Measurements from ENCODE around the gene SHANK2. TPM values are rescaled to one million over a fixed set of nuclear protein-coding genes. Genes with fewer than 3 reads are reported as not detected.

The SHANK2 gene
- total RNA-seq, 2 donors from 2014 or later = 44.4 to 94.9 TPM

DNA sequence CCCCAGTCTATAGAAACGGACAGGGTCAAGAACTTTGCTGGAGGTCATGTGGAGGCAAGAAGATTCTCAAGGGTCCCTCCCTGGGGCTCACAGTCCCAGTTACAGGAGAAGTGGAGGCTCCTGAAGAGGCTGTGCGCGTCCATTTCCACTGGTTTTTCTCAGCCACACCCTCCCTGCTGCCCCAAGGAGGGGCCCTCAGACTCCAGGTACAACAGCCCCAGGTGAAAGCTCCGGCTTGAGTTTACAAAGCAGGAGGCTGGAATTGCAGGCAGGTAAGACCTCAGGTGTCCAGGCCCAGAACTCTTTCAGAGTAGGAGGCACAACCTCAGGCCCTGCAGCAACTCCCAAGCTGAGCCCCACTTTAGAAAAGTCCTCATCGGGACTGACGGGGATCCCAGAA lies 3.1 kb downstream of the SHANK2 start:
- no peak overlapping the region for H3K4me3 ChIP-seq
- no peak overlapping the region for H3K27ac ChIP-seq
- TF ChIP-seq POLR2A (IDR thresholded peaks at IDR 0.05) (no peak), CTCF (IDR thresholded peaks at IDR 0.05) (no peak)
- intact Hi-C loops (cut with DNase I) = no loop called here
- no peak for DNase-seq
- ATAC-seq = no peak
- no peaks in the 10 kb centered on the region for H3K27me3 ChIP-seq
- peaks cover 42% of the 10 kb centered on the region for H3K4me1 ChIP-seq
- H3K36me3 ChIP-seq (replicated peaks in 1 of 2; ENCODE audit: insufficient read depth in 1 of 2, low read depth in 2 of 2) = no peaks in the 10 kb centered on the region
- H3K9me3 ChIP-seq = no peaks in the 10 kb centered on the region
- 71 to 83% methylated on average over 5 to 6 of the region's 6 CpGs for WGBS, 2 donors

- ATAC-seq = no peak
- WGBS, 2 donors = 72 to 75% methylated on average over 9 of the region's 9 CpGs
- H3K4me1 ChIP-seq = peaks cover 35% of the 10 kb centered on the region
- H3K9me3 ChIP-seq = no peaks in the 10 kb centered on the region
- H3K27me3 ChIP-seq = no peaks in the 10 kb centered on the region
- no peak overlapping the region for H3K4me3 ChIP-seq
- no peaks in the 10 kb centered on the region for H3K36me3 ChIP-seq (replicated peaks in 1 of 2; ENCODE audit: insufficient read depth in 1 of 2, low read depth in 2 of 2)
- no peak for TF ChIP-seq CTCF (IDR thresholded peaks at IDR 0.05)
- TF ChIP-seq POLR2A (IDR thresholded peaks at IDR 0.05) = no peak
- peak in 1 of 4 donors; percentile 7 for DNase-seq
- intact Hi-C loops (cut with DNase I) = no loop called here
- peak overlapping the region in 2 of 4 donors; percentile 53 to 57 for H3K27ac ChIP-seq
Observed at GRCh38 chr11:71248656-71249055, 3.7 kb downstream of the SHANK2 start.

DNA sequence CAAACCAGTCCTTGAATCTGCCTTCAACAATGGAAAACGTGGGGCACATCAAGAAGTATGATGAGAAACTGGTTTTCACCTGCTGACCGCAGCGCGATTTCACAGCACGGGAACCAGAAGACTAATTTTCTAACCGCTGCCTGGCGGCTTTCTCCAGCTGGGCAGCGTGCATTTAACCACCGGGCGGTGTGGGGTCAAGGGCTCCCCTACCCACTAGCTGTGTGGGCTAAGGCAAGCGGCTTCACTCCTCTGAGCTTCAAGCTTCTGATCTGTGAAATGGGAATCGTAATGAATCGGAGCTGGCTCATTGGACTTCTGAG lies 4.2 kb downstream of the SHANK2 start:
- Histone ChIP-seq H3K27me3 (no peaks in the 10 kb centered on the region), H3K36me3 (replicated peaks in 1 of 2; ENCODE audit: insufficient read depth in 1 of 2, low read depth in 2 of 2) (no peaks in the 10 kb centered on the region), H3K9me3 (no peaks in the 10 kb centered on the region), H3K27ac (peak overlapping the region in 2 of 4 donors; percentile 53 to 57), H3K4me3 (no peak overlapping the region), H3K4me1 (peaks cover 31% of the 10 kb centered on the region)
- no peak for TF ChIP-seq CTCF (IDR thresholded peaks at IDR 0.05)
- TF ChIP-seq POLR2A (IDR thresholded peaks at IDR 0.05) = no peak
- intact Hi-C loops (cut with DNase I) = no loop called here
- WGBS, 2 donors = 88% methylated on average over 13 of the region's 13 CpGs
- DNase-seq (peak in 1 of 4 donors; percentile 11), ATAC-seq (no peak)

DNA sequence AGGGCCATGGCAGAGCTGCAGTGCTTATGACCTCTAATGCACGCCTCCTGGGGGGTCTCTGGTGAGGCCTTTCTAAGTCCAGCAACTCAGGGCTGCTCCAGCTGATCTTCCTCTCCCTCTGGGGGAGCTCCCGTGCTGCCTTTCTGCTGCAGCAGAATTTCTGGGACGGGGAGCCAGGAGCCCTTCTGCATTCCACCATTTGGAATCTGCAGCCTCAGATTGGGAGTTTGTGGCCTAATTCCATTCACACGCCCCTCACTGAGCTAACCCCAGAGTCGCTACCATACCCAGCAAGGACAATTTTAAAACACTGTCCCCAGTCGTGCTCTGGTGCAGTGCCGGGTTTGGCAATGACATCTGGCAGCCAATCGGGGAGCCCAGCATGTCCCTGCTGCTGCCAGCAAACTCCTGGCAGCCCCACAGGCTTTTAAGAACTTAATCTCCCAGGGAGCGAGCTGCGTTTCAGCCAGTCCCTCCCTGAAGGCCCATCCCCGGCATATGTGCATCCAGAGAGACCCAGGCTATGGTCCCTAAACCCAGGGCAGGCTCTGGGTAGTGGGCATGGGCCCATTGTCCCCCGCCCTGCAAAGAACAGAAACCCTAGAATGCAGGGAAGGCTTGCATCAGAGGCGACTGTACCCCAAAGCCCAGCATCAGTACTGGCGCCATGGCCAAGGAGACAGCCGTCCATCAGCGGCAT lies 4.7 kb downstream of the SHANK2 start:
- no peaks in the 10 kb centered on the region for H3K36me3 ChIP-seq (replicated peaks in 1 of 2; ENCODE audit: insufficient read depth in 1 of 2, low read depth in 2 of 2)
- peak overlapping the region in 2 of 4 donors; percentile 53 to 57 for H3K27ac ChIP-seq
- H3K4me1 ChIP-seq = peaks cover 27% of the 10 kb centered on the region
- DNase-seq (peak in 3 of 4 donors; percentile 43 to 57 (median 49)), ATAC-seq (no peak)
- no peaks in the 10 kb centered on the region for H3K27me3 ChIP-seq
- no peaks in the 10 kb centered on the region for H3K9me3 ChIP-seq
- 56 to 71% methylated on average over 8 to 15 of the region's 16 CpGs for WGBS, 2 donors
- H3K4me3 ChIP-seq = no peak overlapping the region
- intact Hi-C loops (cut with DNase I) = no loop called here
- TF ChIP-seq POLR2A (IDR thresholded peaks at IDR 0.05) (no peak), CTCF (IDR thresholded peaks at IDR 0.05) (no peak)

- Histone ChIP-seq H3K27ac (no peak overlapping the region), H3K4me1 (peaks cover 30% of the 10 kb centered on the region), H3K27me3 (no peaks in the 10 kb centered on the region), H3K9me3 (no peaks in the 10 kb centered on the region), H3K4me3 (no peak overlapping the region), H3K36me3 (replicated peaks in 1 of 2; ENCODE audit: insufficient read depth in 1 of 2, low read depth in 2 of 2) (no peaks in the 10 kb centered on the region)
- WGBS, 2 donors = 54 to 73% methylated on average over 3 of the region's 3 CpGs
- no peak for ATAC-seq
- no peak for DNase-seq
- no peak for TF ChIP-seq CTCF (IDR thresholded peaks at IDR 0.05)
- TF ChIP-seq POLR2A (IDR thresholded peaks at IDR 0.05) = no peak
- intact Hi-C loops (cut with DNase I) = no loop called here
Observed at GRCh38 chr11:71246559-71246958, 5.8 kb downstream of the SHANK2 start.
